ENCODE results near the gene TMEM236. TPM values are rescaled to one million over a fixed set of nuclear protein-coding genes. Genes with fewer than 3 reads are reported as not detected.

The TMEM236 gene
- total and polyA plus RNA-seq, 9 of the 15 experiments (the other 6 are each of a cell fraction or from before 2014, with no cell fraction given): 0.04 to 0.13 (median 0.04) TPM; not detected in 4

- TF ChIP-seq SUPT5H (IDR thresholded peaks at IDR 0.05): no peak
- TF ChIP-seq PCBP2 (IDR thresholded peaks at IDR 0.05; ENCODE audit: low read depth, low read length, poor library complexity, severe bottlenecking): no peak
- TF ChIP-seq MXD1 (CRISPR knock-in tag; IDR thresholded peaks at IDR 0.05; ENCODE audit: borderline replicate concordance, poor library complexity, severe bottlenecking): no peak
These were observed 21.3 kb upstream of the TMEM236 start (continued) for GRCh38 chr10:17730667-17731066.

GRCh38 chr10:17731331-17732020 is 20.5 kb upstream of the TMEM236 start:
- ChIA-PET POLR2A (interaction anchor here (0.7 kb wide), 1 partner anchor 84 kb away, joined by 3 read pairs; no protein-coding TSS in a partner anchor), CTCF (ENCODE audit: low intra/inter-chr PET ratio) (no interaction called here)
- BruUV-seq (replicated peaks): no TSS peak
- intact Hi-C loops (cut with micrococcal nuclease) (loop anchor here (10.0 kb wide), 1 partner anchor 143 kb away; no protein-coding TSS in a partner anchor), in situ Hi-C loops (cut with MboI) (loop anchor here (10.0 to 25.0 kb wide), 2 partner anchors 447 to 894 kb away; no protein-coding TSS in a partner anchor)
- Histone ChIP-seq H3K9ac (ENCODE audit: insufficient read depth in 1 of 2, low read depth in 2 of 2, low read length in 2 of 2) (no peak overlapping the region), H3K36me3 (ENCODE audit: control insufficient read depth, insufficient read depth, low read length) (no peaks in the 10 kb centered on the region), H2AFZ (ENCODE audit: low read depth, low read length) (no peak overlapping the region), H3K4me1 (replicated peaks in 1 of 2; ENCODE audit: control insufficient read depth in 2 of 2, insufficient read depth in 2 of 2, low read length in 2 of 2) (no peaks in the 10 kb centered on the region; a peak in 2 of 5 replicates), H3K27me3 (ENCODE audit: control insufficient read depth in 2 of 2, insufficient read depth in 2 of 2, low read length in 2 of 2) (no peaks in the 10 kb centered on the region), H3K9me1 (ENCODE audit: control insufficient read depth, insufficient read depth, low read length) (no peaks in the 10 kb centered on the region), H3K79me2 (ENCODE audit: control insufficient read depth, insufficient read depth, low read length) (no peaks in the 10 kb centered on the region), H3K9me3 (replicated peaks; ENCODE audit: control insufficient read depth, insufficient read depth, low read depth, low read length) (no peaks in the 10 kb centered on the region), H3K4me3 (no peak overlapping the region), H4K20me1 (replicated peaks; ENCODE audit: control insufficient read depth, insufficient read depth, low read length) (no peaks in the 10 kb centered on the region), H3K27ac (ENCODE audit: extremely low read depth, low read depth, low read length) (no peak overlapping the region), H3K4me2 (ENCODE audit: insufficient read depth, low read length) (no peak overlapping the region)
- WGBS (ENCODE audit: insufficient coverage, low coverage, missing lambda C conversion rate): 46% methylated on average over 4 of the region's 4 CpGs
- no peak for DNase-seq (ENCODE audit: extremely low read depth in 1 of 4, low spot score in 3 of 4)
- ATAC-seq: no peak
- FAIRE-seq: no peak
- TF ChIP-seq GABPB1 (CRISPR knock-in tag; IDR thresholded peaks at IDR 0.05) (no peak), GMEB1 (CRISPR knock-in tag; IDR thresholded peaks at IDR 0.05) (no peak), TRIM24 (IDR thresholded peaks at IDR 0.05) (no peak), TRIM25 (IDR thresholded peaks at IDR 0.05; ENCODE audit: borderline replicate concordance) (no peak), EP300 (IDR thresholded peaks at IDR 0.05; ENCODE audit: low read length) (no peak), ARID2 (IDR thresholded peaks at IDR 0.05) (no peak), ZBTB43 (CRISPR knock-in tag; IDR thresholded peaks at IDR 0.05) (no peak), MCM5 (IDR thresholded peaks at IDR 0.05; ENCODE audit: low read depth) (no peak), CREB5 (CRISPR knock-in tag; IDR thresholded peaks at IDR 0.05) (no peak), ZNF133 (CRISPR knock-in tag; IDR thresholded peaks at IDR 0.05) (no peak), XRCC3 (IDR thresholded peaks at IDR 0.05) (no peak)
